ENCODE results near the gene ZNF384. TPM values are rescaled to one million over a fixed set of nuclear protein-coding genes. Genes with fewer than 3 reads are reported as not detected.

Gene ZNF384
- total RNA-seq, 3 donors from 2014 or later, result 54.5 to 67.8 (median 64.3) TPM

- no peak overlapping the region for H3K4me3 ChIP-seq
- H3K9me3 ChIP-seq, result no peaks in the 10 kb centered on the region
- no peak for TF ChIP-seq CTCF (IDR thresholded peaks at IDR 0.05)
- ATAC-seq, result no peak
- peaks cover 4% of the 10 kb centered on the region for H3K36me3 ChIP-seq (ENCODE audit: low read depth)
- intact Hi-C loops (cut with DNase I, micrococcal nuclease), result no loop called here
- peaks cover 21% of the 10 kb centered on the region for H3K4me1 ChIP-seq (ENCODE audit: low read depth)
- no peak for DNase-seq
Measured at GRCh38 chr12:6627616-6628015, 61.6 kb downstream of the ZNF384 start.

- no peak for TF ChIP-seq CTCF (IDR thresholded peaks at IDR 0.05)
- ATAC-seq (no peak), DNase-seq (peak in 1 of 3 donors; percentile 45)
- H3K4me3 ChIP-seq, result no peak overlapping the region
- intact Hi-C loops (cut with DNase I, micrococcal nuclease), result no loop called here
- H3K36me3 ChIP-seq (ENCODE audit: low read depth), result peaks cover 4% of the 10 kb centered on the region
- no peaks in the 10 kb centered on the region for H3K9me3 ChIP-seq
- H3K4me1 ChIP-seq (ENCODE audit: low read depth), result peaks cover 12% of the 10 kb centered on the region
Measured at GRCh38 chr12:6626654-6627283, 62.4 kb downstream of the ZNF384 start.

- intact Hi-C loops (cut with DNase I, micrococcal nuclease), result no loop called here
- H3K4me1 ChIP-seq (ENCODE audit: low read depth), result no peaks in the 10 kb centered on the region
- no peak for TF ChIP-seq CTCF (IDR thresholded peaks at IDR 0.05)
- no peak overlapping the region for H3K4me3 ChIP-seq
- DNase-seq (peak in 1 of 3 donors; percentile 53), ATAC-seq (no peak)
- H3K36me3 ChIP-seq (ENCODE audit: low read depth), result peaks cover 7% of the 10 kb centered on the region
- no peaks in the 10 kb centered on the region for H3K9me3 ChIP-seq
Measured at GRCh38 chr12:6620885-6621274, 68.3 kb downstream of the ZNF384 start.

- no peak for TF ChIP-seq CTCF (IDR thresholded peaks at IDR 0.05)
- Histone ChIP-seq H3K36me3 (ENCODE audit: low read depth) (peaks cover 7% of the 10 kb centered on the region), H3K4me1 (ENCODE audit: low read depth) (no peaks in the 10 kb centered on the region), H3K4me3 (no peak overlapping the region), H3K9me3 (no peaks in the 10 kb centered on the region)
- intact Hi-C loops (cut with DNase I, micrococcal nuclease), result no loop called here
- DNase-seq (peak in 1 of 3 donors; percentile 59), ATAC-seq (peak; percentile 27)
Measured at GRCh38 chr12:6620137-6620884, 68.9 kb downstream of the ZNF384 start.

GRCh38 chr12:6618483-6619225, 70.5 kb downstream of the ZNF384 start:
- TF ChIP-seq CTCF (IDR thresholded peaks at IDR 0.05), result no peak
- Histone ChIP-seq H3K4me3 (no peak overlapping the region), H3K9me3 (no peaks in the 10 kb centered on the region), H3K4me1 (ENCODE audit: low read depth) (peaks cover 5% of the 10 kb centered on the region), H3K36me3 (ENCODE audit: low read depth) (peaks cover 7% of the 10 kb centered on the region)
- no peak for ATAC-seq
- DNase-seq, result no peak
- intact Hi-C loops (cut with DNase I, micrococcal nuclease), result no loop called here

Other genes with a start within 250 kb of the ZNF384 start
- gene CD27, start 244.4 kb downstream of the ZNF384 start, total RNA-seq, result 1 to 10 TPM; 1.8 to 5.3 (median 3.9) TPM
- gene TAPBPL, start 237.3 kb downstream of the ZNF384 start, total RNA-seq, result 100 to 1,000 TPM in 1 of 3 donors, 10 to 100 TPM in 2; 40.9 to 107 (median 72.0) TPM
- gene VAMP1, start 218.7 kb downstream of the ZNF384 start, total RNA-seq, result 10 to 100 TPM in 1 of 3 donors, 1 to 10 TPM in 2; 3.8 to 18.7 (median 8.6) TPM
- gene MRPL51, start 196.1 kb downstream of the ZNF384 start, total RNA-seq, result 100 to 1,000 TPM; 119 to 143 (median 136) TPM
- 10 to 100 TPM; 25.5 to 47.0 (median 26.0) TPM for gene NCAPD2, start 195.3 kb downstream of the ZNF384 start, total RNA-seq
- 1,000 to 10,000 TPM; 1,543 to 3,034 (median 2,070) TPM for gene GAPDH, start 154.9 kb downstream of the ZNF384 start, total RNA-seq
- gene IFFO1, start 133.3 kb downstream of the ZNF384 start, total RNA-seq, result 10 to 100 TPM in 1 of 3 donors, 1 to 10 TPM in 2; 3.6 to 22.4 (median 8.2) TPM
- gene NOP2, start 121.1 kb downstream of the ZNF384 start, total RNA-seq, result 10 to 100 TPM; 26.1 to 32.4 (median 26.6) TPM
- 100 to 1,000 TPM; 127 to 243 (median 149) TPM for gene CHD4, start 82.0 kb downstream of the ZNF384 start, total RNA-seq
- gene LPAR5, start 53.4 kb downstream of the ZNF384 start, total RNA-seq, result 10 to 100 TPM; 12.0 to 30.5 (median 22.7) TPM
- gene ACRBP, start 41.9 kb downstream of the ZNF384 start, total RNA-seq, result 1 to 10 TPM; 1.4 to 3.0 (median 2.2) TPM
- gene ING4, start 26.3 kb downstream of the ZNF384 start, total RNA-seq, result 10 to 100 TPM; 28.9 to 46.9 (median 45.9) TPM
- 1 to 10 TPM in 1 of 3 donors, under 1 TPM in 1, not detected in 1; 0.53 to 2.9 TPM for gene PIANP, start 11.4 kb upstream of the ZNF384 start, total RNA-seq
- 10 to 100 TPM; 32.8 to 47.2 (median 39.2) TPM for gene COPS7A, start 34.7 kb upstream of the ZNF384 start, total RNA-seq
- 100 to 1,000 TPM; 136 to 177 (median 149) TPM for gene MLF2, start 63.8 kb upstream of the ZNF384 start, total RNA-seq
- 100 to 1,000 TPM; 116 to 549 (median 122) TPM for gene PTMS, start 77.0 kb upstream of the ZNF384 start, total RNA-seq
- 1 to 10 TPM; 1.8 to 4.7 (median 2.1) TPM for gene LAG3, start 83.1 kb upstream of the ZNF384 start, total RNA-seq
- gene CD4, start 100.2 kb upstream of the ZNF384 start, total RNA-seq, result 10 to 100 TPM in 2 of 3 donors, 1 to 10 TPM in 1; 8.9 to 16.5 (median 14.8) TPM
- 10 to 100 TPM in 1 of 3 donors, 1 to 10 TPM in 2; 1.7 to 18.6 (median 3.1) TPM for gene GPR162, start 132.4 kb upstream of the ZNF384 start, total RNA-seq
- gene P3H3, start 139.0 kb upstream of the ZNF384 start, total RNA-seq, result 10 to 100 TPM in 1 of 3 donors, 1 to 10 TPM in 2; 1.6 to 24.2 (median 5.2) TPM
- 1 to 10 TPM in 1 of 3 donors, under 1 TPM in 2; 0.38 to 5.3 (median 0.96) TPM for gene GNB3, start 151.6 kb upstream of the ZNF384 start, total RNA-seq
- gene CDCA3, start 161.9 kb upstream of the ZNF384 start, total RNA-seq, result 10 to 100 TPM in 1 of 3 donors, 1 to 10 TPM in 2; 2.8 to 15.3 (median 5.2) TPM
- 10 to 100 TPM; 65.9 to 80.7 (median 79.7) TPM for gene USP5, start 162.8 kb upstream of the ZNF384 start, total RNA-seq
- 100 to 1,000 TPM; 408 to 766 (median 700) TPM for gene TPI1, start 178.2 kb upstream of the ZNF384 start, total RNA-seq
- 10 to 100 TPM in 2 of 3 donors, 1 to 10 TPM in 1; 9.7 to 11.7 (median 10.6) TPM for gene SPSB2, start 183.9 kb upstream of the ZNF384 start, total RNA-seq
- 10 to 100 TPM in 1 of 3 donors, 1 to 10 TPM in 2; 4.7 to 11.8 (median 4.9) TPM for gene LRRC23, start 215.4 kb upstream of the ZNF384 start, total RNA-seq
- 10 to 100 TPM in 1 of 3 donors, 1 to 10 TPM in 2; 4.5 to 67.3 (median 7.6) TPM for gene ENO2, start 225.2 kb upstream of the ZNF384 start, total RNA-seq
- gene ATN1, start 238.6 kb upstream of the ZNF384 start, total RNA-seq, result 100 to 1,000 TPM in 1 of 3 donors, 10 to 100 TPM in 2; 68.5 to 208 (median 82.4) TPM

All from mucosa of descending colon (tissue), 3 donors.